K562 (cell line): ENCODE results near the gene FMOD. TPM values are rescaled to one million over a fixed set of nuclear protein-coding genes. Genes with fewer than 3 reads are reported as not detected.
A peak's percentile ranks its signal among the peaks of the same experiment; 100 is the strongest.

Experiments
- ATF7 ChIP-seq: fragments of 450-650 bp; IDR thresholded peaks from 2 replicates; pipeline ENCODE4 v1.7.1; 2014; ENCODE audit warnings: mild to moderate bottlenecking, moderate library complexity
- HDAC3 ChIP-seq: fragments of 450-650 bp; IDR thresholded peaks from 2 replicates; pipeline ENCODE4 v1.6.1; 2018; ENCODE audit warnings: borderline replicate concordance, mild to moderate bottlenecking, moderate library complexity; ENCODE audit not compliant: partially characterized antibody
- PATZ1 ChIP-seq: fragments of 250-450 bp; sonication (Bioruptor Pico); IDR thresholded peaks from 2 replicates; pipeline ENCODE4 v1.5.0; 2020; ENCODE audit warnings: mild to moderate bottlenecking, borderline replicate concordance
- RFX1 ChIP-seq: fragments of 450-650 bp; IDR thresholded peaks from 2 replicates; pipeline ENCODE4 v1.6.1; 2016; ENCODE audit warnings: mild to moderate bottlenecking, moderate library complexity
- RFX5 ChIP-seq: IDR thresholded peaks from 2 replicates; pipeline ENCODE4 v1.6.1; 2011; ENCODE audit warnings: low read depth, mild to moderate bottlenecking, improper control_type of control experiment, low read length
- SAFB ChIP-seq: fragments of 200-400 bp; formaldehyde crosslinking; IDR thresholded peaks from 2 replicates; pipeline ENCODE4 v1.6.1; 2017; ENCODE audit warnings: low read depth, low read length, borderline replicate concordance
- SUPT5H ChIP-seq: fragments of 450-650 bp; IDR thresholded peaks from 2 replicates; pipeline ENCODE4 v1.6.1; 2016
- TARDBP ChIP-seq: fragments of 450-650 bp; IDR thresholded peaks from 2 replicates; pipeline ENCODE4 v1.6.1; 2016
- ZNF609 ChIP-seq: sonication (generic); formaldehyde crosslinking; IDR thresholded peaks from 2 replicates; pipeline ENCODE4 v1.8.1; 2023; ENCODE audit warnings: missing genetic modification reagents, mild to moderate bottlenecking, borderline replicate concordance
- polyA plus RNA-seq, 8 experiments: library from polyadenylated mRNA; depleted of rRNA in 4 of 8; stranded (reverse) in 5 of 8; unstranded in 3 of 8; fragments of >200 nt; fragmentation: Nextera tagmentation in 2 of 8; fragmentation: Illumina TruSeq in 1 of 8; extraction: Ambion mirVana in 2 of 8; extraction: Trizol in 1 of 8; gene quantifications; 2 replicates each; pipeline versions ENCODE4 v1.2.1 to v1.2.3, GENCODE V29; 2011 to 2014; ENCODE audit warnings: inconsistent platforms in 1 of 8, missing spikeins in 1 of 8
- total RNA-seq, 7 experiments: library from RNA; depleted of rRNA in 6 of 7; stranded (reverse); fragments of >200 nt in 6 of 7; fragmentation: Illumina TruSeq in 2 of 7; extraction: Trizol in 2 of 7; gene quantifications; 2 replicates each; pipeline versions ENCODE4 v1.2.1 to v1.2.3, GENCODE V29; 2011 to 2021; ENCODE audit warnings: low replicate concordance in 1 of 7
- TF ChIP-seq, protein P1 (sequence below): fragments of 450-650 bp; formaldehyde crosslinking; IDR thresholded peaks from 2 replicates; pipeline ENCODE4 v1.4.0; 2022; ENCODE audit warnings: missing genetic modification characterization
- TF ChIP-seq, protein P2 (sequence below): fragments of 200-800 bp; sonication (Bioruptor generic); IDR thresholded peaks from 2 replicates; pipeline ENCODE4 v1.6.1; 2017; ENCODE audit warnings: missing genetic modification characterization, missing compliant biosample characterization
- TF ChIP-seq, protein P3 (sequence below), 2 experiments: fragments of 450-650 bp; IDR thresholded peaks; 2 replicates each; pipeline ENCODE4 v1.6.1; 2018; ENCODE audit warnings: mild to moderate bottlenecking in 2 of 2, low read depth in 1 of 2; ENCODE audit not compliant: partially characterized antibody in 2 of 2

Gene FMOD
- total and polyA plus RNA-seq, 9 of the 15 experiments (the other 6 are each of a cell fraction or from before 2014, with no cell fraction given) = 0.03 to 0.13 (median 0.03) TPM; not detected in 6

- TF ChIP-seq, protein P1, sequence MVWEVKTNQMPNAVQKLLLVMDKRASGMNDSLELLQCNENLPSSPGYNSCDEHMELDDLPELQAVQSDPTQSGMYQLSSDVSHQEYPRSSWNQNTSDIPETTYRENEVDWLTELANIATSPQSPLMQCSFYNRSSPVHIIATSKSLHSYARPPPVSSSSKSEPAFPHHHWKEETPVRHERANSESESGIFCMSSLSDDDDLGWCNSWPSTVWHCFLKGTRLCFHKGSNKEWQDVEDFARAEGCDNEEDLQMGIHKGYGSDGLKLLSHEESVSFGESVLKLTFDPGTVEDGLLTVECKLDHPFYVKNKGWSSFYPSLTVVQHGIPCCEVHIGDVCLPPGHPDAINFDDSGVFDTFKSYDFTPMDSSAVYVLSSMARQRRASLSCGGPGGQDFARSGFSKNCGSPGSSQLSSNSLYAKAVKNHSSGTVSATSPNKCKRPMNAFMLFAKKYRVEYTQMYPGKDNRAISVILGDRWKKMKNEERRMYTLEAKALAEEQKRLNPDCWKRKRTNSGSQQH = 0 out of 2 replicates have a peak, but pooled peaks have one; percentile 4
- TF ChIP-seq RFX5 (peak; percentile 97), RFX1 (no peak), TARDBP (no peak), HDAC3 (no peak), SAFB (no peak), ATF7 (no peak), PATZ1 (CRISPR knock-in tag) (no peak), SUPT5H (no peak), ZNF609 (CRISPR knock-in tag) (no peak)
- TF ChIP-seq, protein P2, sequence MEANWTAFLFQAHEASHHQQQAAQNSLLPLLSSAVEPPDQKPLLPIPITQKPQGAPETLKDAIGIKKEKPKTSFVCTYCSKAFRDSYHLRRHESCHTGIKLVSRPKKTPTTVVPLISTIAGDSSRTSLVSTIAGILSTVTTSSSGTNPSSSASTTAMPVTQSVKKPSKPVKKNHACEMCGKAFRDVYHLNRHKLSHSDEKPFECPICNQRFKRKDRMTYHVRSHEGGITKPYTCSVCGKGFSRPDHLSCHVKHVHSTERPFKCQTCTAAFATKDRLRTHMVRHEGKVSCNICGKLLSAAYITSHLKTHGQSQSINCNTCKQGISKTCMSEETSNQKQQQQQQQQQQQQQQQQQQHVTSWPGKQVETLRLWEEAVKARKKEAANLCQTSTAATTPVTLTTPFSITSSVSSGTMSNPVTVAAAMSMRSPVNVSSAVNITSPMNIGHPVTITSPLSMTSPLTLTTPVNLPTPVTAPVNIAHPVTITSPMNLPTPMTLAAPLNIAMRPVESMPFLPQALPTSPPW (CRISPR knock-in tag) = peak; percentile 89
- TF ChIP-seq, protein P3, sequence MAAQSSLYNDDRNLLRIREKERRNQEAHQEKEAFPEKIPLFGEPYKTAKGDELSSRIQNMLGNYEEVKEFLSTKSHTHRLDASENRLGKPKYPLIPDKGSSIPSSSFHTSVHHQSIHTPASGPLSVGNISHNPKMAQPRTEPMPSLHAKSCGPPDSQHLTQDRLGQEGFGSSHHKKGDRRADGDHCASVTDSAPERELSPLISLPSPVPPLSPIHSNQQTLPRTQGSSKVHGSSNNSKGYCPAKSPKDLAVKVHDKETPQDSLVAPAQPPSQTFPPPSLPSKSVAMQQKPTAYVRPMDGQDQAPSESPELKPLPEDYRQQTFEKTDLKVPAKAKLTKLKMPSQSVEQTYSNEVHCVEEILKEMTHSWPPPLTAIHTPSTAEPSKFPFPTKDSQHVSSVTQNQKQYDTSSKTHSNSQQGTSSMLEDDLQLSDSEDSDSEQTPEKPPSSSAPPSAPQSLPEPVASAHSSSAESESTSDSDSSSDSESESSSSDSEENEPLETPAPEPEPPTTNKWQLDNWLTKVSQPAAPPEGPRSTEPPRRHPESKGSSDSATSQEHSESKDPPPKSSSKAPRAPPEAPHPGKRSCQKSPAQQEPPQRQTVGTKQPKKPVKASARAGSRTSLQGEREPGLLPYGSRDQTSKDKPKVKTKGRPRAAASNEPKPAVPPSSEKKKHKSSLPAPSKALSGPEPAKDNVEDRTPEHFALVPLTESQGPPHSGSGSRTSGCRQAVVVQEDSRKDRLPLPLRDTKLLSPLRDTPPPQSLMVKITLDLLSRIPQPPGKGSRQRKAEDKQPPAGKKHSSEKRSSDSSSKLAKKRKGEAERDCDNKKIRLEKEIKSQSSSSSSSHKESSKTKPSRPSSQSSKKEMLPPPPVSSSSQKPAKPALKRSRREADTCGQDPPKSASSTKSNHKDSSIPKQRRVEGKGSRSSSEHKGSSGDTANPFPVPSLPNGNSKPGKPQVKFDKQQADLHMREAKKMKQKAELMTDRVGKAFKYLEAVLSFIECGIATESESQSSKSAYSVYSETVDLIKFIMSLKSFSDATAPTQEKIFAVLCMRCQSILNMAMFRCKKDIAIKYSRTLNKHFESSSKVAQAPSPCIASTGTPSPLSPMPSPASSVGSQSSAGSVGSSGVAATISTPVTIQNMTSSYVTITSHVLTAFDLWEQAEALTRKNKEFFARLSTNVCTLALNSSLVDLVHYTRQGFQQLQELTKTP (IDR thresholded peaks at IDR 0.05; ENCODE audit: low read depth in 1 of 2, partially characterized antibody in 2 of 2) = no peak
These were observed 23.9 kb downstream of the FMOD start (continued) for GRCh38 chr1:203326830-203327683.
